Measurements from ENCODE around the gene ZNF500. TPM values are rescaled to one million over a fixed set of nuclear protein-coding genes. Genes with fewer than 3 reads are reported as not detected.
"Not testable (repeated sequence)": the region's sequence is repeated elsewhere in the genome, so short reads cannot be mapped to it uniquely, and the experiment has no call there.

The ZNF500 gene
- total and polyA plus RNA-seq, 2 experiments from 2014 or later: 5.8 to 15.3 TPM

DNA sequence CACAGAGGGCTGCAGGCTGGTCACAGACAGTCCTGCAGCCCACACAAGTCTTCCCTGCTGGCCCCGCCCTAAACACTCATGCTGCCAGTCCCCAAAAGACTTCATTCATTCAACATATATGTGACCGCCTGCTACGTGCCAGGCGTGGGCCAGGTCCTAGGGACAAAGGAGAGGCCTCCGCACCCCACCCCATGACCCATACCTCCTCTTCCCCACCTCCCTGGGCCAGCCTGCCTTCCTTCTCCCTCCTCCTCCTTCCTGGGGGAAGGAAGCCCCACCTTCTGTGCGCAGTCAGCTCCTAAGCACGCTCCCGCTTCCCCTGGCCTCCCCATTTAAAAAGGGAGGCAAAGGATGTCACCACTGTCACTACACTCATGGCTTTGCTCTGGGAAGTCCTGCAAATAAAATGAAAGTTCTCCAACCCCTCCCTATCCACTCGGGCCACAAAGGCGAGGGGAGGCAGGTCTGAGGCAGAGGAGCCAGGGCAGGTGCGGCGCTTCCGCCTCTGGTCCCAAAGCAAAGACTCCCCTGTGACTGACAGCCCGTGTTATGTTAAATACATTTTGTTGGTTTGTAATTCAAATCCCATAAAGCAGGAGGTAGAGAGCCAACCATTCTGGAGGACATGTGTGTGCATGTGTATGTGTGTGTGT is 23.6 kb downstream of the ZNF500 start (continued):
- no peak for TF ChIP-seq JUNB (IDR thresholded peaks at IDR 0.05; ENCODE audit: unreplicated experiment)
- TF ChIP-seq, protein P1, sequence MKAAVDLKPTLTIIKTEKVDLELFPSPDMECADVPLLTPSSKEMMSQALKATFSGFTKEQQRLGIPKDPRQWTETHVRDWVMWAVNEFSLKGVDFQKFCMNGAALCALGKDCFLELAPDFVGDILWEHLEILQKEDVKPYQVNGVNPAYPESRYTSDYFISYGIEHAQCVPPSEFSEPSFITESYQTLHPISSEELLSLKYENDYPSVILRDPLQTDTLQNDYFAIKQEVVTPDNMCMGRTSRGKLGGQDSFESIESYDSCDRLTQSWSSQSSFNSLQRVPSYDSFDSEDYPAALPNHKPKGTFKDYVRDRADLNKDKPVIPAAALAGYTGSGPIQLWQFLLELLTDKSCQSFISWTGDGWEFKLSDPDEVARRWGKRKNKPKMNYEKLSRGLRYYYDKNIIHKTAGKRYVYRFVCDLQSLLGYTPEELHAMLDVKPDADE (IDR thresholded peaks at IDR 0.05): no peak
- TF ChIP-seq NANOG (IDR thresholded peaks at IDR 0.05; ENCODE audit: borderline replicate concordance): no peak
- TF ChIP-seq, protein P2, sequence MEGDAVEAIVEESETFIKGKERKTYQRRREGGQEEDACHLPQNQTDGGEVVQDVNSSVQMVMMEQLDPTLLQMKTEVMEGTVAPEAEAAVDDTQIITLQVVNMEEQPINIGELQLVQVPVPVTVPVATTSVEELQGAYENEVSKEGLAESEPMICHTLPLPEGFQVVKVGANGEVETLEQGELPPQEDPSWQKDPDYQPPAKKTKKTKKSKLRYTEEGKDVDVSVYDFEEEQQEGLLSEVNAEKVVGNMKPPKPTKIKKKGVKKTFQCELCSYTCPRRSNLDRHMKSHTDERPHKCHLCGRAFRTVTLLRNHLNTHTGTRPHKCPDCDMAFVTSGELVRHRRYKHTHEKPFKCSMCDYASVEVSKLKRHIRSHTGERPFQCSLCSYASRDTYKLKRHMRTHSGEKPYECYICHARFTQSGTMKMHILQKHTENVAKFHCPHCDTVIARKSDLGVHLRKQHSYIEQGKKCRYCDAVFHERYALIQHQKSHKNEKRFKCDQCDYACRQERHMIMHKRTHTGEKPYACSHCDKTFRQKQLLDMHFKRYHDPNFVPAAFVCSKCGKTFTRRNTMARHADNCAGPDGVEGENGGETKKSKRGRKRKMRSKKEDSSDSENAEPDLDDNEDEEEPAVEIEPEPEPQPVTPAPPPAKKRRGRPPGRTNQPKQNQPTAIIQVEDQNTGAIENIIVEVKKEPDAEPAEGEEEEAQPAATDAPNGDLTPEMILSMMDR (conservative IDR thresholded peaks at IDR 0.05; ENCODE audit: low read depth in 2 of 2): no peak
- TF ChIP-seq STAT1 (IDR thresholded peaks at IDR 0.05; ENCODE audit: unreplicated experiment): no peak
- no peak for TF ChIP-seq EZH2phosphoT487 (IDR thresholded peaks at IDR 0.05; ENCODE audit: unreplicated experiment)
- no peak for TF ChIP-seq ZNF114 (CRISPR knock-in tag; IDR thresholded peaks at IDR 0.05)
- no peak for TF ChIP-seq ZNF331 (CRISPR knock-in tag; IDR thresholded peaks at IDR 0.05; ENCODE audit: low read depth)
- no peak for TF ChIP-seq POLR2AphosphoS5 (IDR thresholded peaks at IDR 0.05; ENCODE audit: low read depth)
- TF ChIP-seq CREB1 (CRISPR knock-in tag; IDR thresholded peaks at IDR 0.05; ENCODE audit: low read depth): no peak
- TF ChIP-seq EZH2 (IDR thresholded peaks at IDR 0.05; ENCODE audit: low read depth, unreplicated experiment): no peak

DNA sequence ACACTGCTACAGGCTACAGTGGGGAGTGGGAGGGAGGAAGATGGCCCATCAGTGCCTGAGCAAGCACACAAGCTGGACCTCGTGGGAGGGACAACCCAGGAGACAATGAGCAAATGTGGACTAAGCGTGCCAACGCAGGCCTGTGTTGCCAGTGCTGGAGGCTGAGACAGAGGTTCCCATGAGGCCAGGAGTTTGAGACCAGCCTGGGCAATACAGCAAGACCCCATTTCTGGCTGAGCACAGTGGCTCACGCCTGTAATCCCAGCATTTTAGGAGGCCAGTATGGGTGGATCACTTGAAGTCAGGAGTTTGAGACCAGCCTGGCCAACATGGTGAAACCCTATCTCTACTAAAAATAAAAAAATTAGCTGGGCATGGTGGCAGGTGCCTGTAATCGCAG is 28.6 kb downstream of the ZNF500 start:
- not testable (repeated sequence) for H3K36me3 ChIP-seq (ENCODE audit: insufficient read depth); H3K4me3 ChIP-seq; H3K9me2 ChIP-seq (ENCODE audit: insufficient read depth); H3K4me2 ChIP-seq; H4K20me1 ChIP-seq (replicated peaks; ENCODE audit: insufficient read depth); H3K4me3 Mint-ChIP-seq; H3K27ac Mint-ChIP-seq; H3F3A ChIP-seq (replicated peaks; ENCODE audit: low read depth); H3K27ac ChIP-seq (ENCODE audit: low read depth); DNase-seq (ENCODE audit: low spot score); H2AFZ ChIP-seq; H3K9me3 Mint-ChIP-seq; H3K79me2 ChIP-seq (replicated peaks; ENCODE audit: insufficient read depth); H3K36me3 Mint-ChIP-seq (ENCODE audit: low read depth); ATAC-seq; H3K27me3 ChIP-seq (ENCODE audit: insufficient read depth)
- peaks cover 13% of the 10 kb centered on the region; the same call in 1 of the 2 replicates for H3K4me1 ChIP-seq (ENCODE audit: insufficient read depth)
- Mint-ChIP-seq H3K27me3 (ENCODE audit: insufficient read depth, low read depth, poor library complexity) (peaks cover 24% of the 10 kb centered on the region), H3K4me1 (peaks cover 14% of the 10 kb centered on the region)

DNA sequence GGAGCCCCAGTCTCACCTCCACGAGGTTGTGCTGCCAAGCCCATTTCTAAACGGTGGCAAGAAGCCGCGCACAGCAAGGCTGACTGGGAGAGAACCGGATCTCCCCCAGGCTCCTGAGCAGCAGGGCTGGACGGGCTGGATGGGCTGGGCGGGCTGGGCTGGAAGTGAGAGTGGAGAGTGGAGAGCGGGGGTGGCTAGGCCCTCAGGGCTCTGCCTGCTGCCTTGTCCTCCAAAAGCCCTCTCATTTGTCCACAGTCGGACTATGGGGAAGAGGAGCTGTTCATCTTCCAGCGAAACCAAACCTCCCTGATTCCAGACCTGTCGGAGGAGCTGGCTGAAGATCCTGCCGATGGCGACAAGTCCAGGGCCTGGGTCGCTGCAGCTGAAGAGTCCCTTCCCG is 29.4 kb downstream of the ZNF500 start:
- H4K20me1 ChIP-seq (replicated peaks; ENCODE audit: insufficient read depth): no peaks in the 10 kb centered on the region
- no peaks in the 10 kb centered on the region for H3K27me3 ChIP-seq (ENCODE audit: insufficient read depth)
- H3K4me2 ChIP-seq: no peak overlapping the region
- no peak for DNase-seq (ENCODE audit: low spot score)
- H3K9me2 ChIP-seq (ENCODE audit: insufficient read depth): no peaks in the 10 kb centered on the region
- ATAC-seq: no peak
- no peaks in the 10 kb centered on the region for H3K36me3 ChIP-seq (ENCODE audit: insufficient read depth)
- no peak overlapping the region for H3K4me3 ChIP-seq
- no peak overlapping the region for H2AFZ ChIP-seq
- Mint-ChIP-seq H3K4me1 (peaks cover 9% of the 10 kb centered on the region; the same call in 2 of the 3 replicates), H3K27ac (no peak overlapping the region), H3K36me3 (ENCODE audit: low read depth) (no peaks in the 10 kb centered on the region), H3K27me3 (ENCODE audit: insufficient read depth, low read depth, poor library complexity) (peaks cover 18% of the 10 kb centered on the region), H3K4me3 (no peak overlapping the region), H3K9me3 (no peaks in the 10 kb centered on the region)
- H3K27ac ChIP-seq (ENCODE audit: low read depth): no peak overlapping the region
- peaks cover 12% of the 10 kb centered on the region for H3F3A ChIP-seq (replicated peaks; ENCODE audit: low read depth)
- H3K79me2 ChIP-seq (replicated peaks; ENCODE audit: insufficient read depth): peaks cover 13% of the 10 kb centered on the region
- H3K4me1 ChIP-seq (ENCODE audit: insufficient read depth): peaks cover 11% of the 10 kb centered on the region; the same call in 1 of the 2 replicates
- TF ChIP-seq EZH2phosphoT487 (IDR thresholded peaks at IDR 0.05; ENCODE audit: unreplicated experiment): no peak
- TF ChIP-seq, protein P3, sequence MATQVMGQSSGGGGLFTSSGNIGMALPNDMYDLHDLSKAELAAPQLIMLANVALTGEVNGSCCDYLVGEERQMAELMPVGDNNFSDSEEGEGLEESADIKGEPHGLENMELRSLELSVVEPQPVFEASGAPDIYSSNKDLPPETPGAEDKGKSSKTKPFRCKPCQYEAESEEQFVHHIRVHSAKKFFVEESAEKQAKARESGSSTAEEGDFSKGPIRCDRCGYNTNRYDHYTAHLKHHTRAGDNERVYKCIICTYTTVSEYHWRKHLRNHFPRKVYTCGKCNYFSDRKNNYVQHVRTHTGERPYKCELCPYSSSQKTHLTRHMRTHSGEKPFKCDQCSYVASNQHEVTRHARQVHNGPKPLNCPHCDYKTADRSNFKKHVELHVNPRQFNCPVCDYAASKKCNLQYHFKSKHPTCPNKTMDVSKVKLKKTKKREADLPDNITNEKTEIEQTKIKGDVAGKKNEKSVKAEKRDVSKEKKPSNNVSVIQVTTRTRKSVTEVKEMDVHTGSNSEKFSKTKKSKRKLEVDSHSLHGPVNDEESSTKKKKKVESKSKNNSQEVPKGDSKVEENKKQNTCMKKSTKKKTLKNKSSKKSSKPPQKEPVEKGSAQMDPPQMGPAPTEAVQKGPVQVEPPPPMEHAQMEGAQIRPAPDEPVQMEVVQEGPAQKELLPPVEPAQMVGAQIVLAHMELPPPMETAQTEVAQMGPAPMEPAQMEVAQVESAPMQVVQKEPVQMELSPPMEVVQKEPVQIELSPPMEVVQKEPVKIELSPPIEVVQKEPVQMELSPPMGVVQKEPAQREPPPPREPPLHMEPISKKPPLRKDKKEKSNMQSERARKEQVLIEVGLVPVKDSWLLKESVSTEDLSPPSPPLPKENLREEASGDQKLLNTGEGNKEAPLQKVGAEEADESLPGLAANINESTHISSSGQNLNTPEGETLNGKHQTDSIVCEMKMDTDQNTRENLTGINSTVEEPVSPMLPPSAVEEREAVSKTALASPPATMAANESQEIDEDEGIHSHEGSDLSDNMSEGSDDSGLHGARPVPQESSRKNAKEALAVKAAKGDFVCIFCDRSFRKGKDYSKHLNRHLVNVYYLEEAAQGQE (IDR thresholded peaks at IDR 0.05; ENCODE audit: unreplicated experiment): no peak
- no peak for TF ChIP-seq ZNF331 (CRISPR knock-in tag; IDR thresholded peaks at IDR 0.05; ENCODE audit: low read depth)
- TF ChIP-seq ZNF114 (CRISPR knock-in tag; IDR thresholded peaks at IDR 0.05): no peak
- TF ChIP-seq EZH2 (IDR thresholded peaks at IDR 0.05; ENCODE audit: low read depth, unreplicated experiment): no peak
- TF ChIP-seq, protein P1 (IDR thresholded peaks at IDR 0.05): no peak
- no peak for TF ChIP-seq CREB1 (CRISPR knock-in tag; IDR thresholded peaks at IDR 0.05; ENCODE audit: low read depth)
- TF ChIP-seq POLR2AphosphoS5 (IDR thresholded peaks at IDR 0.05; ENCODE audit: low read depth): no peak

Data from GM23338 (cell line).